DND-41 (cell line): ENCODE results near the gene ANKS1B.

Source experiments
- ATAC-seq: fragments of 200-7000 bp; cut with Tn5 transposase; 3 replicates; pipeline ENCODE4 v1.9.1; 2021; ENCODE audit warnings: low read depth; ENCODE audit not compliant: insufficient read depth
- DNase-seq: peaks from one replicate; pipeline ENCODE4 v3.0.0-alpha.2; 2020
- H2AFZ ChIP-seq: 2 replicates; pipeline ENCODE4 v1.6.0; 2012; ENCODE audit warnings: low read depth, low read length
- H3K27ac ChIP-seq: 2 replicates; pipeline ENCODE4 v1.5.1; 2012; ENCODE audit warnings: low read length, inconsistent platforms
- H3K27me3 ChIP-seq: fragments of 200-600 bp; sonication (generic); 2 replicates; pipeline ENCODE4 v1.6.0; 2012; ENCODE audit warnings: low read length, mild to moderate bottlenecking, inconsistent platforms; ENCODE audit not compliant: insufficient read depth, poor library complexity
- H3K36me3 ChIP-seq: 2 replicates; pipeline ENCODE4 v1.5.1; 2012; ENCODE audit warnings: low read length, inconsistent platforms; ENCODE audit not compliant: insufficient read depth
- H3K4me1 ChIP-seq: 2 replicates; pipeline ENCODE4 v1.5.1; 2012; ENCODE audit warnings: mild to moderate bottlenecking, low read length; ENCODE audit not compliant: insufficient read depth
- H3K4me2 ChIP-seq: 2 replicates; pipeline ENCODE4 v1.6.0; 2012; ENCODE audit warnings: mild to moderate bottlenecking, moderate library complexity, low read length, inconsistent platforms; ENCODE audit not compliant: insufficient read depth
- H3K4me3 ChIP-seq, 2 experiments: fragments of 200-600 bp in 1 of 2; shearing (Covaris generic) in 1 of 2; 2 replicates each; pipeline ENCODE4 v1.5.1; 2012 to 2016; ENCODE audit warnings: inconsistent platforms in 2 of 2, low read length in 2 of 2, mild to moderate bottlenecking in 2 of 2, low read depth in 1 of 2, moderate library complexity in 1 of 2
- H3K79me2 ChIP-seq: 2 replicates; pipeline ENCODE4 v1.6.0; 2012; ENCODE audit warnings: low read length, inconsistent platforms; ENCODE audit not compliant: insufficient read depth
- H3K9ac ChIP-seq: 2 replicates; pipeline ENCODE4 v1.6.0; 2012; ENCODE audit warnings: low read depth, mild to moderate bottlenecking, inconsistent platforms, low read length, moderate library complexity
- H3K9me3 ChIP-seq: 2 replicates; pipeline ENCODE4 v1.5.1; 2012; ENCODE audit warnings: low read length, moderate library complexity, mild to moderate bottlenecking, inconsistent platforms; ENCODE audit not compliant: insufficient read depth, severe bottlenecking
- H4K20me1 ChIP-seq: 2 replicates; pipeline ENCODE4 v1.6.0; 2012; ENCODE audit warnings: low read length; ENCODE audit not compliant: insufficient read depth
- CTCF ChIP-seq: IDR thresholded peaks from 2 replicates; pipeline ENCODE4 v1.5.1; 2012; ENCODE audit warnings: borderline replicate concordance, low read length, moderate library complexity, mild to moderate bottlenecking; ENCODE audit not compliant: poor library complexity, severe bottlenecking; ENCODE audit errors: extremely low read depth
- EZH2 ChIP-seq: IDR thresholded peaks from 3 replicates; pipeline ENCODE4 v1.6.1; 2012; ENCODE audit warnings: borderline replicate concordance, low read depth, mild to moderate bottlenecking, moderate library complexity, low read length, inconsistent platforms; ENCODE audit not compliant: severe bottlenecking

ANKS1B gene

GRCh38 chr12:99495799-99496198 lies 488.9 kb downstream of the ANKS1B start:
- no peaks in the 10 kb centered on the region for H4K20me1 ChIP-seq
- no peaks in the 10 kb centered on the region for H3K79me2 ChIP-seq
- H3K36me3 ChIP-seq, result no peaks in the 10 kb centered on the region
- H3K9ac ChIP-seq, result no peak overlapping the region
- DNase-seq (no peak), ATAC-seq (no peak)
- no peak overlapping the region for H3K27ac ChIP-seq
- H3K4me2 ChIP-seq, result no peak overlapping the region
- H2AFZ ChIP-seq, result no peak overlapping the region
- TF ChIP-seq CTCF (no peak), EZH2 (no peak)
- H3K4me3 ChIP-seq, result no peak overlapping the region
- H3K27me3 ChIP-seq, result no peaks in the 10 kb centered on the region
- no peaks in the 10 kb centered on the region for H3K4me1 ChIP-seq
- H3K9me3 ChIP-seq, result no peaks in the 10 kb centered on the region

GRCh38 chr12:99493197-99493596 lies 491.5 kb downstream of the ANKS1B start:
- Histone ChIP-seq H3K27ac (no peak overlapping the region), H3K36me3 (no peaks in the 10 kb centered on the region), H3K9me3 (no peaks in the 10 kb centered on the region), H2AFZ (no peak overlapping the region), H3K9ac (no peak overlapping the region), H3K4me1 (no peaks in the 10 kb centered on the region), H3K4me3 (no peak overlapping the region), H3K4me2 (no peak overlapping the region), H4K20me1 (no peaks in the 10 kb centered on the region), H3K79me2 (no peaks in the 10 kb centered on the region), H3K27me3 (no peaks in the 10 kb centered on the region)
- ATAC-seq, result no peak
- DNase-seq, result no peak
- TF ChIP-seq CTCF (no peak), EZH2 (no peak)

- no peaks in the 10 kb centered on the region for H3K9me3 ChIP-seq
Measured at GRCh38 chr12:99486277-99486676, 498.5 kb downstream of the ANKS1B start.

More at GRCh38 chr12:99486277-99486676, 498.5 kb downstream of the ANKS1B start:
- Histone ChIP-seq H3K36me3 (no peaks in the 10 kb centered on the region), H3K4me2 (no peak overlapping the region), H3K79me2 (no peaks in the 10 kb centered on the region), H3K4me3 (no peak overlapping the region), H3K27ac (no peak overlapping the region), H3K9ac (no peak overlapping the region), H2AFZ (no peak overlapping the region), H3K27me3 (no peaks in the 10 kb centered on the region), H4K20me1 (no peaks in the 10 kb centered on the region), H3K4me1 (no peaks in the 10 kb centered on the region)
- TF ChIP-seq EZH2 (no peak), CTCF (no peak)
- DNase-seq, result no peak
- no peak for ATAC-seq
